Mesendoderm (in vitro differentiated cells): ENCODE measurements around the gene BICRAL.
A peak's percentile ranks its signal among the peaks of the same experiment; 100 is the strongest.

Source experiments
- DNase-seq: peaks from one replicate; pipeline ENCODE4 v3.0.0; 2013
- H2AK5ac ChIP-seq: 2 replicates; pipeline ENCODE4 v1.6.1; 2013; ENCODE audit warnings: low read length, inconsistent platforms
- H2BK120ac ChIP-seq: 2 replicates; pipeline ENCODE4 v1.6.1; 2013; ENCODE audit warnings: low read depth, mild to moderate bottlenecking, low read length, moderate library complexity, mixed read lengths
- H2BK15ac ChIP-seq: replicated peaks from 2 replicates; pipeline ENCODE4 v1.6.1; 2013; ENCODE audit warnings: low read depth, mild to moderate bottlenecking, moderate library complexity
- H2BK5ac ChIP-seq: 2 replicates; pipeline ENCODE4 v1.6.1; 2013; ENCODE audit warnings: low read length, inconsistent platforms
- H3K18ac ChIP-seq: 2 replicates; pipeline ENCODE4 v1.6.1; 2013; ENCODE audit warnings: mild to moderate bottlenecking, low read length, mixed read lengths
- H3K23ac ChIP-seq: one replicate; pipeline ENCODE4 v1.6.1; 2013; ENCODE audit warnings: low read length
- H3K27ac ChIP-seq: 2 replicates; pipeline ENCODE4 v1.5.1; 2013; ENCODE audit warnings: low read depth, mild to moderate bottlenecking, inconsistent platforms, low read length, moderate library complexity
- H3K27me3 ChIP-seq: 2 replicates; pipeline ENCODE4 v1.6.1; 2013; ENCODE audit warnings: low read length, control low read depth, mild to moderate bottlenecking, inconsistent platforms; ENCODE audit not compliant: insufficient read depth, poor library complexity
- H3K36me3 ChIP-seq: 2 replicates; pipeline ENCODE4 v1.6.1; 2013; ENCODE audit warnings: low read length, inconsistent platforms; ENCODE audit not compliant: control insufficient read depth, insufficient read depth
- H3K4ac ChIP-seq: one replicate; pipeline ENCODE4 v1.6.1; 2013; ENCODE audit warnings: low read depth, mild to moderate bottlenecking, low read length, moderate library complexity
- H3K4me1 ChIP-seq: 2 replicates; pipeline ENCODE4 v1.6.1; 2013; ENCODE audit warnings: low read depth, low read length, inconsistent platforms; ENCODE audit not compliant: control insufficient read depth
- H3K4me2 ChIP-seq: 2 replicates; pipeline ENCODE4 v1.6.1; 2013; ENCODE audit warnings: low read length
- H3K4me3 ChIP-seq: 2 replicates; pipeline ENCODE4 v1.5.1; 2013; ENCODE audit warnings: mild to moderate bottlenecking, low read length
- H3K56ac ChIP-seq: one replicate; pipeline ENCODE4 v1.6.1; 2013; ENCODE audit warnings: low read length
- H3K79me1 ChIP-seq: 2 replicates; pipeline ENCODE4 v1.6.1; 2013; ENCODE audit warnings: low read length, inconsistent platforms
- H3K79me2 ChIP-seq: 2 replicates; pipeline ENCODE4 v1.6.1; 2013; ENCODE audit warnings: mild to moderate bottlenecking, low read length; ENCODE audit not compliant: control insufficient read depth, insufficient read depth
- H3K9ac ChIP-seq: 2 replicates; pipeline ENCODE4 v1.6.1; 2013; ENCODE audit warnings: low read length, inconsistent platforms
- H4K5ac ChIP-seq: one replicate; pipeline ENCODE4 v1.6.1; 2013; ENCODE audit warnings: low read length
- H4K8ac ChIP-seq: one replicate; pipeline ENCODE4 v1.6.1; 2013; ENCODE audit warnings: low read depth, mild to moderate bottlenecking, control low read depth, low read length, moderate library complexity
- WGBS: extraction: QIAGEN DNeasy Blood & Tissue Kit; methylation state at CpG from one replicate; pipeline ENCODE4 v1.1.7; 2013; ENCODE audit warnings: low lambda C conversion rate, missing lambda C conversion rate; ENCODE audit not compliant: insufficient coverage; ENCODE audit errors: extremely low coverage; 5-methylcytosine and 5-hydroxymethylcytosine counted together

Gene BICRAL

GRCh38 chr6:42783177-42783875 lies 1.5 kb downstream of the BICRAL start:
- DNase-seq = peak; percentile 66
- H3K79me2 ChIP-seq = peaks cover 35% of the 10 kb centered on the region
- peak overlapping the region; percentile 97 for H2BK120ac ChIP-seq
- H4K5ac ChIP-seq = peak overlapping the region; percentile 17
- no CpG with 5 or more reads among the region's 79 CpGs for WGBS
- H4K8ac ChIP-seq = peak overlapping the region; percentile 100
- peak overlapping the region; percentile 100 for H3K27ac ChIP-seq
- H3K4me1 ChIP-seq = peaks cover 1% of the 10 kb centered on the region
- H3K9ac ChIP-seq = peak overlapping the region; percentile 84
- peak overlapping the region; percentile 71 for H3K23ac ChIP-seq
- H2AK5ac ChIP-seq = no peak overlapping the region
- H3K18ac ChIP-seq = peak overlapping the region; percentile 100
- no peaks in the 10 kb centered on the region for H3K36me3 ChIP-seq
- H3K4me3 ChIP-seq = peak overlapping the region; percentile 53
- peak overlapping the region; percentile 100 for H3K4ac ChIP-seq
- peak overlapping the region; percentile 98 for H3K56ac ChIP-seq
- H3K27me3 ChIP-seq = no peaks in the 10 kb centered on the region
- H3K4me2 ChIP-seq = peak overlapping the region; percentile 24
- no peak overlapping the region for H2BK15ac ChIP-seq
- peaks cover 8% of the 10 kb centered on the region for H3K79me1 ChIP-seq
- H2BK5ac ChIP-seq = peak overlapping the region; percentile 95

- H3K27ac ChIP-seq = peak overlapping the region; percentile 100
- H3K18ac ChIP-seq = peak overlapping the region; percentile 100
- no peak overlapping the region for H2BK15ac ChIP-seq
- H3K27me3 ChIP-seq = no peaks in the 10 kb centered on the region
- H3K79me2 ChIP-seq = peaks cover 35% of the 10 kb centered on the region
- no peak overlapping the region for H3K23ac ChIP-seq
- H2BK5ac ChIP-seq = peak overlapping the region; percentile 86
- WGBS = no CpG with 5 or more reads among the region's 10 CpGs
- H3K4me2 ChIP-seq = peak overlapping the region; percentile 24
- DNase-seq = no peak
- H3K36me3 ChIP-seq = no peaks in the 10 kb centered on the region
- peak overlapping the region; percentile 98 for H3K56ac ChIP-seq
- H3K4me1 ChIP-seq = peaks cover 1% of the 10 kb centered on the region
- peak overlapping the region; percentile 53 for H3K4me3 ChIP-seq
- peak overlapping the region; percentile 100 for H4K8ac ChIP-seq
- H2BK120ac ChIP-seq = peak overlapping the region; percentile 68
- H3K4ac ChIP-seq = peak overlapping the region; percentile 100
- H4K5ac ChIP-seq = no peak overlapping the region
- H3K9ac ChIP-seq = peak overlapping the region; percentile 84
- no peak overlapping the region for H2AK5ac ChIP-seq
- peaks cover 9% of the 10 kb centered on the region for H3K79me1 ChIP-seq
Measured at GRCh38 chr6:42783876-42784642, 2.2 kb downstream of the BICRAL start.

GRCh38 chr6:42784717-42785498 lies 3.1 kb downstream of the BICRAL start:
- Histone ChIP-seq H3K27me3 (no peaks in the 10 kb centered on the region), H4K5ac (no peak overlapping the region), H2BK15ac (no peak overlapping the region), H3K4ac (no peak overlapping the region), H3K79me2 (peaks cover 35% of the 10 kb centered on the region), H2BK5ac (no peak overlapping the region), H2BK120ac (no peak overlapping the region), H3K4me2 (peak overlapping the region; percentile 16), H3K4me3 (no peak overlapping the region), H3K9ac (peak overlapping the region; percentile 26), H3K56ac (no peak overlapping the region), H3K23ac (no peak overlapping the region), H3K27ac (no peak overlapping the region), H2AK5ac (no peak overlapping the region), H3K36me3 (no peaks in the 10 kb centered on the region), H3K4me1 (peaks cover 5% of the 10 kb centered on the region), H4K8ac (no peak overlapping the region), H3K79me1 (peaks cover 9% of the 10 kb centered on the region), H3K18ac (no peak overlapping the region)
- no peak for DNase-seq
- WGBS = no CpG with 5 or more reads among the region's 12 CpGs

- Histone ChIP-seq H3K56ac (no peak overlapping the region), H4K5ac (no peak overlapping the region), H3K18ac (no peak overlapping the region), H2BK15ac (no peak overlapping the region), H2AK5ac (no peak overlapping the region), H3K4me2 (no peak overlapping the region), H3K9ac (no peak overlapping the region), H2BK5ac (no peak overlapping the region), H3K4me3 (no peak overlapping the region), H3K27ac (no peak overlapping the region), H3K23ac (no peak overlapping the region), H3K36me3 (no peaks in the 10 kb centered on the region), H3K79me1 (peaks cover 9% of the 10 kb centered on the region), H3K4me1 (peaks cover 9% of the 10 kb centered on the region), H4K8ac (no peak overlapping the region), H3K27me3 (no peaks in the 10 kb centered on the region), H3K4ac (no peak overlapping the region), H2BK120ac (no peak overlapping the region), H3K79me2 (peaks cover 35% of the 10 kb centered on the region)
- WGBS = no CpG with 5 or more reads among the region's 3 CpGs
- no peak for DNase-seq
Measured at GRCh38 chr6:42786525-42786985, 4.7 kb downstream of the BICRAL start.

GRCh38 chr6:42787063-42787472 lies 5.2 kb downstream of the BICRAL start:
- Histone ChIP-seq H3K79me1 (peaks cover 9% of the 10 kb centered on the region), H4K8ac (no peak overlapping the region), H3K79me2 (peaks cover 35% of the 10 kb centered on the region), H3K36me3 (no peaks in the 10 kb centered on the region), H3K27ac (no peak overlapping the region), H2AK5ac (no peak overlapping the region), H3K4me1 (peaks cover 9% of the 10 kb centered on the region), H3K27me3 (no peaks in the 10 kb centered on the region), H3K23ac (no peak overlapping the region), H3K9ac (no peak overlapping the region), H3K18ac (no peak overlapping the region), H2BK15ac (no peak overlapping the region), H3K56ac (no peak overlapping the region), H2BK5ac (no peak overlapping the region), H4K5ac (no peak overlapping the region), H3K4me3 (no peak overlapping the region), H3K4me2 (no peak overlapping the region), H3K4ac (no peak overlapping the region), H2BK120ac (no peak overlapping the region)
- no peak for DNase-seq
- WGBS = no CpG with 5 or more reads among the region's 2 CpGs
